IMR-90 (cell line): ENCODE data around the gene GPR176. TPM values are rescaled to one million over a fixed set of nuclear protein-coding genes. Genes with fewer than 3 reads are reported as not detected.
A peak's percentile ranks its signal among the peaks of the same experiment; 100 is the strongest.

Experiments
- ATAC-seq: fragments of 200-7000 bp; cut with Tn5 transposase; 2 replicates; pipeline ENCODE4 v1.9.1; 2020; ENCODE audit warnings: low read depth, mild to moderate bottlenecking, moderate library complexity
- BruUV-seq: library from RNA; stranded (reverse); fragments of 400-500 nt; replicated peaks from 2 replicates; lab custom pipeline; 2021; lab: Mats Ljungman, UMichigan
- CTCF ChIA-PET: fragments of 300-600 bp; formaldehyde crosslinking; extraction: SDS; loops from one replicate; lab custom pipeline; 2021; ENCODE audit warnings: antibody characterized with exemption; lab: Yijun Ruan, JAX
- POLR2A ChIA-PET: fragments of 300-600 bp; sonication (Branson Sonifier 250); formaldehyde crosslinking; loops from one replicate; lab custom pipeline; 2022; ENCODE audit warnings: antibody characterized with exemption; ENCODE audit not compliant: unreplicated experiment; lab: Charles Lee
- DNase-seq: peaks from one replicate; pipeline ENCODE4 v3.0.0; 2013
- H2AFZ ChIP-seq: replicated peaks from 2 replicates; pipeline ENCODE3; 2013; ENCODE audit warnings: low read length, mild to moderate bottlenecking; ENCODE audit not compliant: poor library complexity
- H2AK5ac ChIP-seq: 2 replicates; pipeline ENCODE4 v1.6.1; 2013; ENCODE audit warnings: low read depth, low read length, inconsistent platforms
- H2AK9ac ChIP-seq: replicated peaks from 2 replicates; pipeline ENCODE3; 2013; ENCODE audit warnings: mild to moderate bottlenecking, low read depth, low read length, moderate library complexity; ENCODE audit not compliant: poor library complexity
- H2BK120ac ChIP-seq: 2 replicates; pipeline ENCODE4 v1.6.1; 2013; ENCODE audit warnings: low read depth, low read length, inconsistent platforms
- H2BK15ac ChIP-seq: 3 replicates; pipeline ENCODE4 v1.6.1; 2013; ENCODE audit warnings: low read depth, low read length, inconsistent platforms
- H2BK20ac ChIP-seq: 2 replicates; pipeline ENCODE4 v1.6.1; 2013; ENCODE audit warnings: low read depth, mild to moderate bottlenecking, inconsistent platforms, low read length, moderate library complexity
- H2BK5ac ChIP-seq: 2 replicates; pipeline ENCODE4 v1.6.1; 2013; ENCODE audit warnings: mild to moderate bottlenecking, low read depth, low read length, inconsistent platforms; ENCODE audit not compliant: poor library complexity, severe bottlenecking
- H3K14ac ChIP-seq: replicated peaks from 2 replicates; pipeline ENCODE4 v1.6.1; 2013; ENCODE audit warnings: low read depth, low read length, inconsistent platforms
- H3K18ac ChIP-seq: 2 replicates; pipeline ENCODE4 v1.6.1; 2013; ENCODE audit warnings: low read depth, low read length, control low read depth
- H3K23ac ChIP-seq: 2 replicates; pipeline ENCODE4 v1.6.1; 2013; ENCODE audit warnings: low read depth, low read length, inconsistent platforms
- H3K27ac ChIP-seq: 2 replicates; pipeline ENCODE4 v1.5.1; 2013; ENCODE audit warnings: mild to moderate bottlenecking, control low read depth, low read length; ENCODE audit not compliant: insufficient read depth
- H3K27me3 ChIP-seq: 2 replicates; pipeline ENCODE4 v1.6.1; 2013; ENCODE audit warnings: low read length; ENCODE audit not compliant: control insufficient read depth, insufficient read depth
- H3K36me3 ChIP-seq: 2 replicates; pipeline ENCODE4 v1.6.1; 2013; ENCODE audit warnings: low read length, mixed read lengths; ENCODE audit not compliant: control insufficient read depth, insufficient read depth
- H3K4ac ChIP-seq: 2 replicates; pipeline ENCODE4 v1.6.1; 2013; ENCODE audit warnings: low read depth, low read length, inconsistent platforms
- H3K4me1 ChIP-seq: 2 replicates; pipeline ENCODE4 v1.6.1; 2013; ENCODE audit warnings: low read length, mixed read lengths; ENCODE audit not compliant: control insufficient read depth, insufficient read depth
- H3K4me2 ChIP-seq: 2 replicates; pipeline ENCODE4 v1.6.1; 2013; ENCODE audit warnings: low read depth, mild to moderate bottlenecking, control low read depth, low read length, moderate library complexity
- H3K4me3 ChIP-seq: 2 replicates; pipeline ENCODE4 v1.5.1; 2013; ENCODE audit warnings: low read depth, mild to moderate bottlenecking, control low read depth, low read length, moderate library complexity; ENCODE audit not compliant: insufficient read depth
- H3K56ac ChIP-seq: 2 replicates; pipeline ENCODE4 v1.6.1; 2013; ENCODE audit warnings: low read length, inconsistent platforms; ENCODE audit not compliant: insufficient read depth; ENCODE audit errors: extremely low read depth
- H3K79me1 ChIP-seq, 2 experiments: 2 replicates each; pipeline ENCODE4 v1.6.1; 2013; ENCODE audit warnings: low read length in 2 of 2, inconsistent platforms in 1 of 2, low read depth in 1 of 2
- H3K9ac ChIP-seq: 2 replicates; pipeline ENCODE4 v1.6.1; 2013; ENCODE audit warnings: low read depth, low read length, control low read depth
- H3K9me1 ChIP-seq: 2 replicates; pipeline ENCODE4 v1.6.1; 2013; ENCODE audit warnings: low read length, inconsistent platforms; ENCODE audit not compliant: insufficient read depth
- H3K9me3 ChIP-seq: 2 replicates; pipeline ENCODE4 v1.6.1; 2013; ENCODE audit warnings: low read length; ENCODE audit not compliant: control insufficient read depth, insufficient read depth
- H4K20me1 ChIP-seq: 2 replicates; pipeline ENCODE4 v1.6.1; 2013; ENCODE audit warnings: low read length, inconsistent platforms; ENCODE audit not compliant: insufficient read depth
- H4K5ac ChIP-seq: 2 replicates; pipeline ENCODE4 v1.6.1; 2013; ENCODE audit warnings: mild to moderate bottlenecking, low read depth, low read length, control low read depth
- H4K8ac ChIP-seq, 2 experiments: 2 replicates each; pipeline ENCODE4 v1.6.1; 2013; ENCODE audit warnings: low read depth in 2 of 2, low read length in 2 of 2, control low read depth in 1 of 2, inconsistent platforms in 1 of 2
- H4K91ac ChIP-seq: 2 replicates; pipeline ENCODE4 v1.6.1; 2013; ENCODE audit warnings: low read depth, low read length, inconsistent platforms; ENCODE audit not compliant: insufficient read depth
- ELK1 ChIP-seq: fragments of 150-350 bp; IDR thresholded peaks from 2 replicates; pipeline ENCODE4 v1.6.1; 2016; ENCODE audit warnings: low read depth, mild to moderate bottlenecking, low read length, moderate library complexity, borderline replicate concordance
- FOS ChIP-seq: fragments of 150-350 bp; IDR thresholded peaks from 2 replicates; pipeline ENCODE4 v1.6.1; 2016; ENCODE audit warnings: low read depth, low read length
- MXI1 ChIP-seq: IDR thresholded peaks from 2 replicates; pipeline ENCODE4 v1.6.1; 2012; ENCODE audit warnings: low read depth, mild to moderate bottlenecking, low read length, moderate library complexity, borderline replicate concordance
- POLR2A ChIP-seq: IDR thresholded peaks from 2 replicates; pipeline ENCODE4 v1.6.1; 2012; ENCODE audit warnings: mild to moderate bottlenecking, low read depth, low read length
- RAD21 ChIP-seq: IDR thresholded peaks from 2 replicates; pipeline ENCODE4 v1.6.1; 2012; ENCODE audit warnings: low read length, improper control_type of control experiment
- RFX5 ChIP-seq: IDR thresholded peaks from 2 replicates; pipeline ENCODE4 v1.8.0; 2012; ENCODE audit warnings: low read depth, mild to moderate bottlenecking, low read length, moderate library complexity
- USF2 ChIP-seq: fragments of 150-350 bp; IDR thresholded peaks from 2 replicates; pipeline ENCODE4 v1.6.1; 2017; ENCODE audit warnings: mild to moderate bottlenecking, antibody characterized with exemption, low read length, low read depth
- WGBS, 2 experiments: methylation state at CpG; one replicate each; pipeline versions ENCODE4 v1.1.5 to v1.1.7; 2013; ENCODE audit warnings: missing lambda C conversion rate in 2 of 2; ENCODE audit not compliant: insufficient read length in 1 of 2; ENCODE audit errors: extremely low coverage in 2 of 2; 5-methylcytosine and 5-hydroxymethylcytosine counted together
- dilution Hi-C: fragments of 300-500 bp; cut with HindIII; formaldehyde crosslinking; loops from one replicate; pipeline ENCODE4 v1.14.3; 2018; ENCODE audit warnings: low sequenced_read_pairs; ENCODE audit not compliant: unreplicated experiment
- in situ Hi-C: fragments of 300-500 bp; cut with MboI; formaldehyde crosslinking; loops from 3 replicates; pipeline ENCODE4 v1.14.3; 2019; ENCODE audit warnings: low sequenced_read_pairs, inconsistent platforms, mixed read lengths
- intact Hi-C: fragments of 100-400 bp; cut with micrococcal nuclease; formaldehyde crosslinking; loops from 2 replicates; pipeline ENCODE4 v1.10.0; 2022
- polyA plus RNA-seq, 3 experiments: library from polyadenylated mRNA; depleted of rRNA; stranded (reverse); fragments of >200 nt; gene quantifications; 2 replicates each; pipeline ENCODE4 v1.2.3, GENCODE V29; 2012; ENCODE audit warnings: low replicate concordance in 1 of 3
- total RNA-seq: library from RNA; depleted of rRNA; stranded (reverse); fragments of >200 nt; gene quantifications from 2 replicates; pipeline ENCODE4 v1.2.3, GENCODE V29; 2012

Gene GPR176
- total and polyA plus RNA-seq, 2 of the 4 experiments (the other 2 are of a cell fraction) = 114 to 246 TPM

- H3K9me3 ChIP-seq = no peaks in the 10 kb centered on the region
- peaks cover 88% of the 10 kb centered on the region for H4K20me1 ChIP-seq
- 0 out of 2 replicates have a peak overlapping the region, but pooled peaks have one; percentile 28 for H4K91ac ChIP-seq
- no peak overlapping the region for H3K4me2 ChIP-seq
- peaks cover 3% of the 10 kb centered on the region for H3K36me3 ChIP-seq
- in situ Hi-C loops = no loop called here
- H3K4ac ChIP-seq = no peak overlapping the region
- H3K27ac ChIP-seq = no peak overlapping the region
- H3K9me1 ChIP-seq = peaks cover 34% of the 10 kb centered on the region
- BruUV-seq = no TSS peak
- 0 out of 2 replicates have a peak overlapping the region, but pooled peaks have one; percentile 35 for H3K14ac ChIP-seq
- no peak overlapping the region for H2AK9ac ChIP-seq
- H3K9ac ChIP-seq = no peak overlapping the region
- H4K8ac ChIP-seq = no peak overlapping the region
- DNase-seq = no peak
- POLR2A ChIA-PET = no interaction called here
- H3K4me3 ChIP-seq = no peak overlapping the region
- H2BK20ac ChIP-seq = no peak overlapping the region
- intact Hi-C loops = no loop called here
- H3K18ac ChIP-seq = no peak overlapping the region
- no peak overlapping the region for H2BK5ac ChIP-seq
- dilution Hi-C loops = no loop called here
- WGBS, 2 experiments = 66% methylated on average over 2 of the region's 3 CpGs; no CpG with 5 or more reads in 1 of the 2 experiments
- H2AFZ ChIP-seq = no peak overlapping the region
- H3K23ac ChIP-seq = peak overlapping the region; percentile 46
- H2BK15ac ChIP-seq = no peak overlapping the region
- no peak overlapping the region for H2BK120ac ChIP-seq
- H3K4me1 ChIP-seq = peaks cover 29% of the 10 kb centered on the region
- CTCF ChIA-PET = interaction anchor here (0.6 to 1.8 kb wide), 3 partner anchors 12 to 30 kb away, joined by 3 to 10 read pairs (median 3); partner anchors contain the start of gene GPR176
- no peak for ATAC-seq
- no peaks in the 10 kb centered on the region for H3K27me3 ChIP-seq
- TF ChIP-seq ELK1 = no peak
- TF ChIP-seq RAD21 = no peak
- no peak for TF ChIP-seq RFX5
- TF ChIP-seq POLR2A = no peak
- TF ChIP-seq MXI1 = no peak
- TF ChIP-seq USF2 = peak; percentile 13; the same call in 1 of the 2 replicates
- TF ChIP-seq FOS = no peak
- H2AK5ac ChIP-seq = peak overlapping the region; percentile 2; the same call in 1 of the 2 replicates
- H3K79me1 ChIP-seq = peaks cover 31 to 89% of the 10 kb centered on the region in 2 experiments
- H4K5ac ChIP-seq = no peak overlapping the region
- H3K56ac ChIP-seq = no peak overlapping the region
These were observed 12.8 kb downstream of the GPR176 start for GRCh38 chr15:39907216-39907615.
